GM20431 (cell line): ENCODE data around the gene LRRC72.
"Not testable (repeated sequence)": the region's sequence is repeated elsewhere in the genome, so short reads cannot be mapped to it uniquely, and the experiment has no call there.

Experiments
- in situ Hi-C: fragments of 300-500 bp; cut with MseI, MboI; formaldehyde crosslinking; loops from one replicate; pipeline ENCODE4 v1.15.0; 2020; ENCODE audit warnings: low sequenced_read_pairs; ENCODE audit not compliant: unreplicated experiment

The LRRC72 gene

GRCh38 chr7:16564909-16565426 lies 38.3 kb downstream of the LRRC72 start:
- in situ Hi-C loops = loop anchor here (10.0 kb wide), 1 partner anchor 490 kb away; no protein-coding TSS in a partner anchor

- in situ Hi-C loops = no loop called here
These were observed 45.3 kb downstream of the LRRC72 start for GRCh38 chr7:16571941-16572340.

- in situ Hi-C loops = no loop called here
These were observed 52.6 kb downstream of the LRRC72 start for GRCh38 chr7:16579216-16579615.

- in situ Hi-C loops = no loop called here
These were observed 54.7 kb downstream of the LRRC72 start for GRCh38 chr7:16581286-16581685.

- in situ Hi-C loops = no loop called here
These were observed 57.2 kb downstream of the LRRC72 start for GRCh38 chr7:16583834-16584233.

- in situ Hi-C loops = no loop called here
These were observed 58.9 kb downstream of the LRRC72 start for GRCh38 chr7:16585540-16585939.

GRCh38 chr7:16586081-16586874 lies 59.7 kb downstream of the LRRC72 start:
- in situ Hi-C loops = no loop called here

GRCh38 chr7:16587129-16587528 lies 60.5 kb downstream of the LRRC72 start:
- in situ Hi-C loops = no loop called here

GRCh38 chr7:16587790-16588189 lies 61.2 kb downstream of the LRRC72 start:
- in situ Hi-C loops = no loop called here

GRCh38 chr7:16589881-16590280 lies 63.3 kb downstream of the LRRC72 start:
- in situ Hi-C loops = no loop called here

- in situ Hi-C loops = no loop called here
These were observed 63.8 kb downstream of the LRRC72 start for GRCh38 chr7:16590424-16590823.

GRCh38 chr7:16592395-16592794 lies 65.8 kb downstream of the LRRC72 start:
- in situ Hi-C loops = no loop called here

GRCh38 chr7:16594061-16594460 lies 67.4 kb downstream of the LRRC72 start:
- in situ Hi-C loops = no loop called here

- in situ Hi-C loops = no loop called here
These were observed 68.1 kb downstream of the LRRC72 start for GRCh38 chr7:16594676-16595075.

- in situ Hi-C loops = not testable (repeated sequence)
These were observed 69.0 kb downstream of the LRRC72 start for GRCh38 chr7:16595596-16595995.

GRCh38 chr7:16598015-16598414 lies 71.4 kb downstream of the LRRC72 start:
- in situ Hi-C loops = no loop called here

- in situ Hi-C loops = no loop called here
These were observed 73.2 kb downstream of the LRRC72 start for GRCh38 chr7:16599860-16600259.

- in situ Hi-C loops = no loop called here
These were observed 77.0 kb downstream of the LRRC72 start for GRCh38 chr7:16603633-16604032.

GRCh38 chr7:16604054-16604453 lies 77.4 kb downstream of the LRRC72 start:
- in situ Hi-C loops = no loop called here

- in situ Hi-C loops = no loop called here
These were observed 80.1 kb downstream of the LRRC72 start for GRCh38 chr7:16606704-16607103.

GRCh38 chr7:16609842-16610450 lies 83.3 kb downstream of the LRRC72 start:
- in situ Hi-C loops = no loop called here
